Measurements from ENCODE around the gene SENP8.

The SENP8 gene

GRCh38 chr15:72113347-72114031, 4.7 kb upstream of the SENP8 start:
- Histone ChIP-seq H3K4me3 (ENCODE audit: severe bottlenecking) (no peak overlapping the region), H3K27me3 (ENCODE audit: insufficient read depth, poor library complexity, severe bottlenecking) (no peaks in the 10 kb centered on the region), H3K4me1 (ENCODE audit: insufficient read depth, poor library complexity, severe bottlenecking) (peaks cover 7% of the 10 kb centered on the region), H3K9me3 (ENCODE audit: severe bottlenecking) (no peaks in the 10 kb centered on the region), H3K36me3 (ENCODE audit: low read depth) (no peaks in the 10 kb centered on the region), H3K27ac (ENCODE audit: poor library complexity, severe bottlenecking) (no peak overlapping the region)
- TF ChIP-seq CTCF (IDR thresholded peaks at IDR 0.05; ENCODE audit: poor library complexity, severe bottlenecking), result no peak
- DNase-seq (ENCODE audit: low spot score) (no peak), ATAC-seq (ENCODE audit: low read depth) (no peak)

DNA sequence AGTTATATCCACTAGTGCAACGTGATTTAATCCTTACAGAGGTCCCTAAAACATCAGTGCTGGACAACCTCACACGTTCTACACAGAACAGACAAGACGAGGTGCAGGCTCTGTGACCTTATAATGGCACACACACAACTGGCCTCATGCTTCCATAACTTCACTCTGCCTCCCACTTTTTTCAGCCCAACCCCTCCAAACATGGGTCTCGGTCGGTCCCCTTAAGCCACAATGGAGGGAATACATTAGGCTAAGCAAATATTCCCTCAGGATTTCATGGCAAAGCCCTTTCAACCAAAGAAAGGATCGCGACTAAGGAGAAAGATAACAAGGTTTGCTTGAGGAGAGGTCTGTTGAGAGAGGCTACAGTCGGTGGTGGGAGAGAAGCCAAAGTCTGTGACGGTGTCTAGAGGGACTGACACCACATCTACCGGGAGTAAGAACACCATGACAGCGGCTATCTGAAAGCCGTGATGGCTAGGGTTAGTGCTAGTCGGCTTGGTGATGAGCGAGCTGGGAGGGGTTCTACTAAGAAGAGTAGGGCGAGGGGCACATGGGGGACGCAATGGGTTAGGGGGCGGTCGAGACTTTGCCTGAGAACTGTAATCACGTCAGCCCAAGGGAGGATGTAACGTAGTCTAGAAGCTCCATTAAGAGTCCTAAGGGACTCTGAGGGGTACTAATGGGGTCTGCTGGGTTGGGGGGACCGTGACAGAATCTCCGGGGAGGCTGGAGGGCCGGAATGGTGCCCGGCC, 1.3 kb upstream of the SENP8 start:
- no peak for DNase-seq (ENCODE audit: low spot score)
- no peaks in the 10 kb centered on the region for H3K9me3 ChIP-seq (ENCODE audit: severe bottlenecking)
- no peaks in the 10 kb centered on the region for H3K36me3 ChIP-seq (ENCODE audit: low read depth)
- no peak for TF ChIP-seq CTCF (IDR thresholded peaks at IDR 0.05; ENCODE audit: poor library complexity, severe bottlenecking)
- H3K27me3 ChIP-seq (ENCODE audit: insufficient read depth, poor library complexity, severe bottlenecking), result no peaks in the 10 kb centered on the region
- ATAC-seq (ENCODE audit: low read depth), result peak; percentile 14
- H3K4me3 ChIP-seq (ENCODE audit: severe bottlenecking), result peak overlapping the region; percentile 92
- H3K27ac ChIP-seq (ENCODE audit: poor library complexity, severe bottlenecking), result peak overlapping the region; percentile 80
- H3K4me1 ChIP-seq (ENCODE audit: insufficient read depth, poor library complexity, severe bottlenecking), result peaks cover 7% of the 10 kb centered on the region

- no peak for TF ChIP-seq CTCF (IDR thresholded peaks at IDR 0.05; ENCODE audit: poor library complexity, severe bottlenecking)
- Histone ChIP-seq H3K9me3 (ENCODE audit: severe bottlenecking) (no peaks in the 10 kb centered on the region), H3K4me1 (ENCODE audit: insufficient read depth, poor library complexity, severe bottlenecking) (peaks cover 7% of the 10 kb centered on the region), H3K36me3 (ENCODE audit: low read depth) (no peaks in the 10 kb centered on the region), H3K27ac (ENCODE audit: poor library complexity, severe bottlenecking) (peak overlapping the region; percentile 80), H3K4me3 (ENCODE audit: severe bottlenecking) (peak overlapping the region; percentile 92), H3K27me3 (ENCODE audit: insufficient read depth, poor library complexity, severe bottlenecking) (no peaks in the 10 kb centered on the region)
- ATAC-seq (ENCODE audit: low read depth) (peak; percentile 88), DNase-seq (ENCODE audit: low spot score) (peak; percentile 94)
Observed at GRCh38 chr15:72117486-72118016, 652 bp upstream of the SENP8 start.

- Histone ChIP-seq H3K9me3 (ENCODE audit: severe bottlenecking) (no peaks in the 10 kb centered on the region), H3K27ac (ENCODE audit: poor library complexity, severe bottlenecking) (no peak overlapping the region), H3K4me3 (ENCODE audit: severe bottlenecking) (no peak overlapping the region), H3K36me3 (ENCODE audit: low read depth) (no peaks in the 10 kb centered on the region), H3K27me3 (ENCODE audit: insufficient read depth, poor library complexity, severe bottlenecking) (no peaks in the 10 kb centered on the region), H3K4me1 (ENCODE audit: insufficient read depth, poor library complexity, severe bottlenecking) (no peaks in the 10 kb centered on the region)
- no peak for DNase-seq (ENCODE audit: low spot score)
- no peak for ATAC-seq (ENCODE audit: low read depth)
- no peak for TF ChIP-seq CTCF (IDR thresholded peaks at IDR 0.05; ENCODE audit: poor library complexity, severe bottlenecking)
Observed at GRCh38 chr15:72124218-72124617, 6.0 kb downstream of the SENP8 start.

Measured in RWPE2 (cell line).